SK-N-SH (cell line): Measurements from ENCODE around the gene PDE8A. TPM values are rescaled to one million over a fixed set of nuclear protein-coding genes. Genes with fewer than 3 reads are reported as not detected.

Experiments used
- CTCF ChIA-PET: fragments of 300-600, 350-600 bp; formaldehyde crosslinking; extraction: SDS; loops from one replicate; lab custom pipeline; 2021; lab: Yijun Ruan, JAX
- POLR2A ChIA-PET: fragments of 350-600 bp; sonication (Branson Sonifier 250); formaldehyde crosslinking; extraction: SDS; loops from one replicate; lab custom pipeline; 2020; ENCODE audit warnings: antibody characterized with exemption, inconsistent platforms; lab: Yijun Ruan, JAX
- DNase-seq: peaks from one replicate; pipeline ENCODE4 v3.0.0; 2012
- H2AFZ ChIP-seq: fragments of 200-600 bp; sonication (generic); 2 replicates; pipeline ENCODE4 v1.8.1; 2016; ENCODE audit warnings: antibody characterized with exemption, mild to moderate bottlenecking, low read depth
- H3F3A ChIP-seq: fragments of 200-600 bp; sonication (generic); replicated peaks from 2 replicates; pipeline ENCODE3; 2016; ENCODE audit warnings: antibody characterized with exemption, mild to moderate bottlenecking; ENCODE audit not compliant: insufficient read depth
- H3K27ac ChIP-seq, 2 experiments: fragments of 200-500 bp in 1 of 2; fragments of 200-600 bp in 1 of 2; sonication (Bioruptor generic) in 1 of 2; sonication (generic), shearing (Covaris generic) in 1 of 2; 2 replicates each; pipeline versions ENCODE4 v1.5.1 to v1.6.1; 2014 to 2016; ENCODE audit warnings: low read depth in 2 of 2, inconsistent platforms in 1 of 2, low read length in 1 of 2, mild to moderate bottlenecking in 1 of 2, mixed read lengths in 1 of 2
- H3K27me3 ChIP-seq: fragments of 200-600 bp; sonication (generic), shearing (Covaris generic); 2 replicates; pipeline ENCODE4 v1.6.1; 2016; ENCODE audit warnings: mixed run types; ENCODE audit not compliant: insufficient read depth
- H3K36me3 ChIP-seq, 2 experiments: fragments of 200-500 bp in 1 of 2; fragments of 200-600 bp in 1 of 2; sonication (Bioruptor generic) in 1 of 2; sonication (generic) in 1 of 2; replicated peaks in 1 of 2; 2 replicates each; pipeline versions ENCODE3 to v1.5.1; 2014 to 2016; ENCODE audit warnings: low read length in 1 of 2, mild to moderate bottlenecking in 1 of 2; ENCODE audit not compliant: insufficient read depth in 2 of 2, control insufficient read depth in 1 of 2
- H3K4me1 ChIP-seq, 2 experiments: fragments of 200-500 bp in 1 of 2; fragments of 200-600 bp in 1 of 2; sonication (Bioruptor generic) in 1 of 2; sonication (generic), shearing (Covaris generic) in 1 of 2; 2 replicates each; pipeline versions ENCODE4 v1.5.1 to v1.6.1; 2014 to 2016; ENCODE audit warnings: low read depth in 1 of 2, low read length in 1 of 2, mixed run types in 1 of 2; ENCODE audit not compliant: insufficient read depth in 2 of 2, control insufficient read depth in 1 of 2
- H3K4me2 ChIP-seq: fragments of 200-600 bp; sonication (generic), shearing (Covaris generic); 2 replicates; pipeline ENCODE4 v1.6.1; 2017; ENCODE audit warnings: mixed run types
- H3K4me3 ChIP-seq, 2 experiments: fragments of 200-500 bp in 1 of 2; fragments of 200-600 bp in 1 of 2; sonication (Bioruptor generic) in 1 of 2; sonication (generic), shearing (Covaris generic) in 1 of 2; 2 replicates each; pipeline versions ENCODE4 v1.5.1 to v1.8.1; 2014 to 2016; ENCODE audit warnings: low read depth in 2 of 2, inconsistent platforms in 1 of 2, low read length in 1 of 2, mild to moderate bottlenecking in 1 of 2, mixed read lengths in 1 of 2, moderate library complexity in 1 of 2
- H3K79me2 ChIP-seq: fragments of 200-600 bp; sonication (generic); 2 replicates; pipeline ENCODE4 v1.8.1; 2017; ENCODE audit warnings: mild to moderate bottlenecking; ENCODE audit not compliant: insufficient read depth
- H3K9ac ChIP-seq: fragments of 200-600 bp; sonication (generic); 2 replicates; pipeline ENCODE4 v1.6.1; 2017; ENCODE audit warnings: mixed run types
- H3K9me2 ChIP-seq: fragments of 200-600 bp; sonication (generic); 2 replicates; pipeline ENCODE4 v1.6.1; 2017; ENCODE audit warnings: mixed run types
- H3K9me3 ChIP-seq: fragments of 200-600 bp; sonication (generic); 2 replicates; pipeline ENCODE4 v1.6.1; 2017; ENCODE audit warnings: mixed run types, mild to moderate bottlenecking, moderate library complexity
- H4K20me1 ChIP-seq: fragments of 200-600 bp; sonication (generic); 2 replicates; pipeline ENCODE4 v1.6.1; 2017; ENCODE audit warnings: mild to moderate bottlenecking, mixed run types; ENCODE audit not compliant: insufficient read depth
- CTCF ChIP-seq: fragments of 200-600 bp; sonication (generic); IDR thresholded peaks from 2 replicates; pipeline ENCODE4 v1.6.1; 2017; ENCODE audit warnings: antibody characterized with exemption, mild to moderate bottlenecking, moderate library complexity
- FOSL2 ChIP-seq: IDR thresholded peaks from 2 replicates; pipeline ENCODE4 v1.4.0; 2012; ENCODE audit warnings: low read depth, mild to moderate bottlenecking, moderate library complexity, borderline replicate concordance
- FOXM1 ChIP-seq: IDR thresholded peaks from 2 replicates; pipeline ENCODE4 v1.4.0; 2012; ENCODE audit warnings: low read depth, mild to moderate bottlenecking
- JUND ChIP-seq: IDR thresholded peaks from 2 replicates; pipeline ENCODE4 v1.4.0; 2012
- NFIC ChIP-seq: IDR thresholded peaks from 2 replicates; pipeline ENCODE4 v1.4.0; 2012; ENCODE audit warnings: borderline replicate concordance
- RCOR1 ChIP-seq: fragments of 150-350 bp; IDR thresholded peaks from 2 replicates; pipeline ENCODE4 v1.6.1; 2017; ENCODE audit warnings: antibody characterized with exemption, low read length
- RXRA ChIP-seq: IDR thresholded peaks from 2 replicates; pipeline ENCODE4 v1.4.0; 2012; ENCODE audit warnings: low read depth, mild to moderate bottlenecking, borderline replicate concordance
- SMC3 ChIP-seq: IDR thresholded peaks from 2 replicates; pipeline ENCODE4 v1.6.1; 2012; ENCODE audit warnings: low read depth, low read length, improper control_type of control experiment
- TCF12 ChIP-seq: IDR thresholded peaks from 2 replicates; pipeline ENCODE4 v1.4.0; 2012
- WGBS: methylation state at CpG from one replicate; pipeline ENCODE4 v1.1.6; 2017; ENCODE audit warnings: low lambda C conversion rate; 5-methylcytosine and 5-hydroxymethylcytosine counted together
- polyA plus RNA-seq, 3 experiments: library from polyadenylated mRNA; depleted of rRNA; stranded (reverse); fragments of >200 nt; gene quantifications; 2 replicates each; pipeline ENCODE4 v1.2.3, GENCODE V29; 2012
- TF ChIP-seq, protein P1 (sequence below): IDR thresholded peaks from 2 replicates; pipeline ENCODE4; 2012
- TF ChIP-seq, protein P2 (sequence below): IDR thresholded peaks from 2 replicates; pipeline ENCODE4 v1.4.0; 2012; ENCODE audit warnings: low read depth, borderline replicate concordance

PDE8A gene
- polyA plus RNA-seq, 1 of the 3 experiments (the other 2 are of a cell fraction), result 13.4 TPM

DNA sequence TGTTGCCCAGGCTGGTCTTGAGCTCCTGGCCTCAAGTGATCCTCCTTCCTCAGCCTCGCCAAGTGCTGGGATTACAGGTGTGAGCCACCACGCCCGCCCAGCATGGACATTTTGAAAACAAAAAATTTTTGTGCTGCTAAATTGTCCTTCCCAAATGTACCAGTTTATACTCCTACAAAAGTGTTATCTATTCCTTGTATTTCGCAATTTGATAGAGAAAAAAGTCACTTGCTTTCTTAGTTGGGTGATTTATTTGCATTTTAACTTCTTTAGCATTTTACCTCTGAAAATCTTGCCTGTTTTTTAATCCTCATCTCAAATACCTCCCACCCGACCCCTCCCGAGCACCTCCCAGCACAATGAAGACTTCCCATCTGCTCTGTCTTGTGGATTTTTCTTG lies 46.8 kb downstream of the PDE8A start:
- CTCF ChIA-PET, result interaction anchor here (0.6 to 5.4 kb wide), 5 partner anchors 16 to 429 kb away, joined by 3 to 26 read pairs (median 3); no protein-coding TSS in a partner anchor
- Histone ChIP-seq H3K79me2 (peaks cover 85% of the 10 kb centered on the region), H3K4me2 (no peak overlapping the region), H3K27ac (no peak overlapping the region), H4K20me1 (peaks cover 36% of the 10 kb centered on the region), H2AFZ (no peak overlapping the region), H3F3A (peaks cover 12% of the 10 kb centered on the region), H3K9me3 (no peaks in the 10 kb centered on the region), H3K36me3 (no peaks in the 10 kb centered on the region), H3K9ac (no peak overlapping the region), H3K4me1 (peaks cover 33 to 40% of the 10 kb centered on the region in 2 experiments), H3K4me3 (no peak overlapping the region), H3K27me3 (no peaks in the 10 kb centered on the region), H3K9me2 (no peaks in the 10 kb centered on the region)
- 92% methylated on average over 6 of the region's 6 CpGs for WGBS
- no peak for TF ChIP-seq CTCF
- TF ChIP-seq, protein P1, sequence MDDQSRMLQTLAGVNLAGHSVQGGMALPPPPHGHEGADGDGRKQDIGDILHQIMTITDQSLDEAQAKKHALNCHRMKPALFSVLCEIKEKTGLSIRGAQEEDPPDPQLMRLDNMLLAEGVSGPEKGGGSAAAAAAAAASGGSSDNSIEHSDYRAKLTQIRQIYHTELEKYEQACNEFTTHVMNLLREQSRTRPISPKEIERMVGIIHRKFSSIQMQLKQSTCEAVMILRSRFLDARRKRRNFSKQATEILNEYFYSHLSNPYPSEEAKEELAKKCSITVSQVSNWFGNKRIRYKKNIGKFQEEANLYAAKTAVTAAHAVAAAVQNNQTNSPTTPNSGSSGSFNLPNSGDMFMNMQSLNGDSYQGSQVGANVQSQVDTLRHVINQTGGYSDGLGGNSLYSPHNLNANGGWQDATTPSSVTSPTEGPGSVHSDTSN, result no peak
- no peak for TF ChIP-seq JUND
- no peak for TF ChIP-seq FOXM1
- TF ChIP-seq, protein P2, sequence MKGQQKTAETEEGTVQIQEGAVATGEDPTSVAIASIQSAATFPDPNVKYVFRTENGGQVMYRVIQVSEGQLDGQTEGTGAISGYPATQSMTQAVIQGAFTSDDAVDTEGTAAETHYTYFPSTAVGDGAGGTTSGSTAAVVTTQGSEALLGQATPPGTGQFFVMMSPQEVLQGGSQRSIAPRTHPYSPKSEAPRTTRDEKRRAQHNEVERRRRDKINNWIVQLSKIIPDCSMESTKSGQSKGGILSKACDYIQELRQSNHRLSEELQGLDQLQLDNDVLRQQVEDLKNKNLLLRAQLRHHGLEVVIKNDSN, result no peak
- no peak for TF ChIP-seq SMC3
- no peak for TF ChIP-seq RXRA
- TF ChIP-seq RCOR1, result no peak
- DNase-seq, result no peak
- POLR2A ChIA-PET, result no interaction called here

DNA sequence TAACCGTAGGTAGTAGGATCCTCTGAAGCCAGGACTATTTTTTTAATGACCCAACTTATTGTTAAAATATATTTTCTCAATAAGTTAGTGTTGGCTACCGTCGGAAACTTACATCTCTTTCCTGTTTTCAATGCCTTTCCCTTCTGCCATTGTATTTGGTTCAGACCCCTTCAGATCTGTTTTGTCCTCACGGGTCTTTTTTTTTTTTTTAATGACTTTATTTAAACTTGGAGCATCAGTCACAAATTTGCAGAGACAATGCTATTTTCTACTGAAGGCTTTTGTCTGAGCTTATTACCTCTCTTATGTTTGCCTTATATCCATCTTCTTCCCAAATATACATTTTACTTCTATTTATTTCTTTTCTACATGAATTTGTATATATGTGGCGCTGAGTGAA lies 47.6 kb downstream of the PDE8A start:
- Histone ChIP-seq H3K4me1 (peaks cover 33 to 40% of the 10 kb centered on the region in 2 experiments), H3K9me2 (no peaks in the 10 kb centered on the region), H3F3A (peaks cover 12% of the 10 kb centered on the region), H3K4me3 (no peak overlapping the region), H3K9ac (no peak overlapping the region), H4K20me1 (peaks cover 28% of the 10 kb centered on the region), H3K9me3 (no peaks in the 10 kb centered on the region), H3K79me2 (peaks cover 87% of the 10 kb centered on the region), H3K36me3 (no peaks in the 10 kb centered on the region), H2AFZ (no peak overlapping the region), H3K4me2 (no peak overlapping the region), H3K27ac (no peak overlapping the region), H3K27me3 (no peaks in the 10 kb centered on the region)
- no peak for DNase-seq
- CTCF ChIA-PET, result interaction anchor here (0.7 to 5.4 kb wide), 4 partner anchors 15 to 430 kb away, joined by 3 to 26 read pairs (median 3); no protein-coding TSS in a partner anchor
- POLR2A ChIA-PET, result no interaction called here
- WGBS, result 95% methylated on average over 5 of the region's 5 CpGs
- TF ChIP-seq TCF12 (no peak), NFIC (no peak), RCOR1 (no peak), FOSL2 (no peak)
